GM10266 (cell line): ENCODE measurements around the gene E2F3.

ENCODE experiments used
- DNase-seq: peaks from one replicate; pipeline ENCODE4 v3.0.0; 2012; ENCODE audit errors: extremely low spot score
- CTCF ChIP-seq: IDR thresholded peaks from 2 replicates; pipeline ENCODE4 v1.5.1; 2012; ENCODE audit warnings: mild to moderate bottlenecking, low read depth; ENCODE audit not compliant: control insufficient read depth, insufficient read depth; ENCODE audit errors: missing control alignments

Gene E2F3

GRCh38 chr6:20433321-20433720 is 31.6 kb downstream of the E2F3 start:
- no peak for TF ChIP-seq CTCF
- no peak for DNase-seq

- DNase-seq: no peak
- TF ChIP-seq CTCF: no peak
These were observed 32.2 kb downstream of the E2F3 start for GRCh38 chr6:20433929-20434328.

- DNase-seq: no peak
- TF ChIP-seq CTCF: no peak
These were observed 33.1 kb downstream of the E2F3 start for GRCh38 chr6:20434766-20435165.

- TF ChIP-seq CTCF: no peak
- no peak for DNase-seq
These were observed 35.0 kb downstream of the E2F3 start for GRCh38 chr6:20436719-20437118.

- TF ChIP-seq CTCF: no peak
- no peak for DNase-seq
These were observed 36.0 kb downstream of the E2F3 start for GRCh38 chr6:20437639-20438038.

GRCh38 chr6:20438462-20439070 is 36.9 kb downstream of the E2F3 start:
- TF ChIP-seq CTCF: no peak
- DNase-seq: no peak

- TF ChIP-seq CTCF: no peak
- DNase-seq: no peak
These were observed 37.9 kb downstream of the E2F3 start for GRCh38 chr6:20439558-20439957.
